Stimulated activated CD8-positive, alpha-beta memory T cell treated with anti-CD3 and anti-CD28 coated beads, Interleukin-2, amount 100 ng/mL, for 48 hours (primary cell): Measurements from ENCODE around the gene BICD1.
A peak's percentile ranks its signal among the peaks of the same experiment; 100 is the strongest.

Experiments used
- DNase-seq, 2 donors: peaks; one replicate each; pipeline ENCODE4 v3.0.0-alpha.2; 2020; ENCODE audit warnings: low read depth in 2 of 2

BICD1 gene

GRCh38 chr12:32344047-32344446 is 237.4 kb downstream of the BICD1 start:
- DNase-seq = no peak

DNA sequence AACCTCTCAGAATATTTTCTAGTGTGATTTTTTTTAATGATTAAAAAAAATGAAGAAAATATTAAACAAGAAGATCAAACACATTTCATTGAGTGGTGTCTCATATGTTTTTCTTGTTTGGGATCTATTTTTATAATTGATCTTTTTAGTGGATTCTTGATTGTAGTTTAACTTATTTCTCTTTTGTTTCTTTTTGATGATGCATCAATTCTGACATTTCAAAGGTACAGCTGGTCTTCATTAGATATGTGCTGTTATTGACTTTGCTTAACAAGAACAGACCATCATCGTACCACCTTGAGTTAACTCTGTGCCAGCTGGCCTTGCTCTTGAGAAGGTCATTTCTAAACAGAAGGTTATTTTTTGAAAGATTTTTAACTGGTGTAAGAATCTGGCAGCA is 246.9 kb downstream of the BICD1 start:
- no peak for DNase-seq

DNA sequence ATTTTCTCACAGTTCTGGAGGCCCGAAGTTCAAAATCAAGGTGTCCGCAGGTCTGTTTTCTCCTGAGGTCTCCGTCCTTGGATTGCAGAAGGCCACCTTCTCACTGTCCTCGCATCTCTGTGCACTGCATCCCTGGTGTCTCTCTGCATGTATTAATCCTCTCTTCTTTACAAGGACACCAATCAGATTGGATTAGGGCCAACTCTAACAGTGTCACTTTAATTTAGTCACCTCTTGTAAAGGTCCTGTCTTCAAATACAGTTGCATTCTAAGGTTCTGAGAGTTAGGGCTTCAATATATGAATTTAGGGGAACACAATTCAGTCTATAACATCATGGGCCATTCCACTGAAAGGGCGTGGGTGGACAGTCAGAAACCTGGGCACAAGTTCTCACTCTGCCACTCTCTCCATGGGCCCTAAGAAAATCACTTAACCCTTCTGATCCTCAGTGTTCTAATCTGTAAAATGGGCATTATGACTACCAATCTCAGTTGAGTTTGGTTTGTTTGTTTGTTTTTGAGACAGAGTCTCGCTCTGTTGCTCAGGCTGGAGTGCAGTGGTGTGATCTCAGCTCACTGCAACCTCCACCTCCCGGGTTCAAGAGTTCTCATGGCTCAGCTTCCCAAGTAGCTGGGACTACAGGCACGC is 251.1 kb downstream of the BICD1 start:
- DNase-seq = no peak

DNA sequence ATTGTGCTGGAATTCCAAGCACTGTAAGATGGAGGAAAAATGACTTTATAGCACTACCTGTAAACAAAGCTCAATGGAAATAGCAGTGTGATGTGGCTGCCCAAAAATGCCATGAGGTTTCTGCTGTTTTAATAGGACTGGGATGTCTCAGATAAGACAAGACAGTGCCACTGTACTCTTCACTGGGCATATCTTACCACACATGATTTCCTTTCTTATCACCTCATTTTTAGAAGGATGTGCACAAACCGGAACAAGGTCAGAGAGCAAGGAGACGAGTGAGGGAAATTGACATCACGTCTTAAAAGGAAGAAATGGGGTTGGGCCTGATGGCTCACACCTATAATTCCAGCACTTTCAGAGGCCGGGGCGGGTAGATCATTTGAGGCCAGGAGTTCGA is 254.3 kb downstream of the BICD1 start:
- DNase-seq = no peak

- no peak for DNase-seq
Observed at GRCh38 chr12:32362892-32363291, 256.2 kb downstream of the BICD1 start.

DNA sequence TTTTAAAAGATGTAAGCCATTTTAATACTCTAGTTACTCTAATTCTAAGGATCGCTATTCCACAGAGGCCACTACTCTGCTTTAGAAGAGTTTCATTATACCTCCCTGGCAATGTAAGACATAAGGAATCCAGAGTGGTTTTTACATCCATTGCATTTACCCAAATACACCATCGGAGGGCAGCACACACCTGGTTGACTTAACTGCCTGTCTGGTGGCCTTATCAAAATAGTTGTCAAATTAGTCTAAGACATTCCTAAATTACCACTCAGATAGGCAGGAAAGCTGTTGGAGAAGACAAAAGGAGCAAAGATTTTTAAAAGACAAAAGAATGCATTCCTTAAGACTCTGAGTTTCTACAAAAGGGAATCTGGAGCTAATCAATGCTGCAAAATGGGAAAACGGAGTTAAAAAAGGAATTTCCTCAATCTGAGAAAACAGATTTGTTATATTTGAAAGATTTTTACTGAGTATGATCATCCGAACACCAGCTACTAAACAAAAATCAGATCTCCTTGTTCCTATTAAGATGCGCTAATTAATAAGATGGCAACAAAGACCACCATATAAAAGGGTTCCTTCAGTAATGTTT is 258.9 kb downstream of the BICD1 start:
- DNase-seq = peak in 1 of 2 donors; percentile 2

DNA sequence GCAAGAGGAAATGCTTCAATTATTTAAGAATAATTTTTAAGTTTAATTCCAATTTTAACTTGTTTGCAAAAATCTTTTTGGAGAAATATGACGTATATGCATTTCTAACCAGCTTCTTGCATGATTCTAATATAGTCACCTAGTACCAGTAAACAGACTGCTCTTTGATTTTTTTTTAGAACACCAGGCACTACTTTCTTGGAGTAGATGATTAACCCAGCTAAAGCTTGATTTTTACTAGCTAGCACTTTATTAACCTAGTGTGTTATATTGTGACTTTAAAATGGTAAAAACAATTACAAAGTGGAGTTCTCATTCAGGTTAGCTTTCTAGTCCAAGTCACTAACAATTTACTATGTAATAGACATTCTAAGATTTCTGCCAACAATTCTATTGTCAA is 260.1 kb downstream of the BICD1 start:
- DNase-seq = no peak

DNA sequence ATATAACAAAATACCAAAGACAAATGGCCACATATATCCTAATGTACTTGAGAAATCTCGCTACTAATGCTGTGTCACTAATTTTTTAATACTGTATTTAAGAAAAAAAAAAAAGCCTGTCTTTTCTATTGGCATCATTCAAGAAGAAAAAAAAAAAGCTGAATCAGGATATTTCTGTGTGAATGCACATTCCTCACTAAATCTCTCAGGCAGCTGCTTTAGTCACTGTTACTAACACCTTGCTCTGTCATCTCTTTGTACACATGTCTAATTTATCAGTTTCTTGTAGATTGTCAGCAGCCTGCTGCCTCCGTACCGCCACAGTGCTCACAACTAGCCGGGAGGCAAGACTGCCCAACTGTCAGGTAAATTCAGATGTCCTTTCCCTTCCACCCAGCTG is 260.7 kb downstream of the BICD1 start:
- DNase-seq = no peak

DNA sequence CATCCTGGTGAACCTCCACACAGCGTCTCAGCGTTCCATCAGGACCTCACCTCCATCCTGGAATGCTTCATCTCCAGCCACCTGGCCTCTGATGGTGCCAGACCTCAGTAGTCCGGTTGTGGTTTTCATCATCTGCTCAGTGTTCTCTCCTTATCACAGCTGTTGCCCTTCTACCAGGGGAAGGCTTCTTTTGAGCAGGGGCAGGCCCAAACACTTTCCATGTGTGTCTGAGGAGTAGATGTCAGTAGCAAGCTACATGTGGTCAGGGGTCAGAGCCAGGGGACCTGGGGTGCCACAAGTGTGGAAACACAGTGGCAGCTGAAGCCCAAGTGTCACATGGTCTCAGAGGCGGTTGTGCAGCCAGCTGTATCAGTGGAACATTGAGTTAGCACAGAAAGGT is 262.6 kb downstream of the BICD1 start:
- no peak for DNase-seq

GRCh38 chr12:32377344-32378055 is 270.9 kb downstream of the BICD1 start:
- no peak for DNase-seq

DNA sequence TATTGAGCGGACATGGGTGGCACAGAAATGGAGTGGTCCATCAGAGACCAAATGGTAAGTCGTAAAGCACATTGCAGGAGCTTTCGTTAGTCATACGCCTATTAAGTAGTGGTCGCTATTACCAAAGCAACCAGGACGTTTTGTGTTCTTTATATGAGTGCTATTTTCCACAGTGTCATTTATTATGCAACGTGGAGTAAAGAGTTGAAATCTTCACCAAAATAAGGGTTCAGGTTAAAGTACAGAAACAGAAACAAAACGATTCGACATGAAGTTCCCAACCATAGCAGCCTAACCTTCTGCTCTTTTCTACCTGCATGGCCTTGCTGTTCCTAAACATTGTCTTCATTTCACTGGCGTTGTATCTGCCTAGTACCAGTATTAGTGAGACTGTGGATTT is 272.6 kb downstream of the BICD1 start:
- no peak for DNase-seq

DNA sequence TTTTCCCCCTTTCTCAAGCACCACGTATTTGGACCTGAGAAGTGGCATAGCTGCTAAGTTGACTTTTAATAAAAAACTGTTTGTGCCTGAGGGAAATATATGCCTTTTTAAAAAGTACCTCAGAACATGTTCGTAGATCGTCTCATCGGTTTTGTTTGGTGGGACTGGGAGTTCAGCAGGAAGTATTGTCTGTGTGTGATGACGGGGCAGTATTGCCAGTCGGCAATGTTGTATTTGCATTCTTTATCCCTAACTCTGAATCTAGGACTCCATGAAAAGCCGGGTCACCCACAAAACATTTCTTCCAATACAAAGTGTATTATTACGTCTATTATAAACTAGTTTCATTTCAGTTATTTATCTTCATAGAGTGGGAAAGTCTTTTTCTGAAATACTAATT is 273.0 kb downstream of the BICD1 start:
- DNase-seq = no peak

DNA sequence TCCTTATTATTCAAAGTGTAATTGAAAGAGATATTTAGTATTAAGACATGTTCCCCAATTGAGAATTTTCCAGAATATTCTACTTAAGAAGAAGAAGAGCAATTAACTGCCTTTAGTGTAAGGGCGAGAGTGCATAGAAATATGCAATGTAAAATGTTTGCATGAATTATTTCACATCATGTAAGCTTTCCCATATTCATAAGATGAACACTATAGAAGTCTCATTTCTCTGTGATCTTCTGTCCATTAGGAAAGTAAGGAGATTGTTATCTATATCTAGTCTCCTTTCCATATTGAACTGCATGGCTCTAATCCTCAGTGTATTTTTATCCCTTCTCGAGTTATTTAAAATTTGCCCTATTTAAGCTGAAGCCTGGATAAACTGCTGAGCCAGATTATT is 275.6 kb downstream of the BICD1 start:
- no peak for DNase-seq

DNA sequence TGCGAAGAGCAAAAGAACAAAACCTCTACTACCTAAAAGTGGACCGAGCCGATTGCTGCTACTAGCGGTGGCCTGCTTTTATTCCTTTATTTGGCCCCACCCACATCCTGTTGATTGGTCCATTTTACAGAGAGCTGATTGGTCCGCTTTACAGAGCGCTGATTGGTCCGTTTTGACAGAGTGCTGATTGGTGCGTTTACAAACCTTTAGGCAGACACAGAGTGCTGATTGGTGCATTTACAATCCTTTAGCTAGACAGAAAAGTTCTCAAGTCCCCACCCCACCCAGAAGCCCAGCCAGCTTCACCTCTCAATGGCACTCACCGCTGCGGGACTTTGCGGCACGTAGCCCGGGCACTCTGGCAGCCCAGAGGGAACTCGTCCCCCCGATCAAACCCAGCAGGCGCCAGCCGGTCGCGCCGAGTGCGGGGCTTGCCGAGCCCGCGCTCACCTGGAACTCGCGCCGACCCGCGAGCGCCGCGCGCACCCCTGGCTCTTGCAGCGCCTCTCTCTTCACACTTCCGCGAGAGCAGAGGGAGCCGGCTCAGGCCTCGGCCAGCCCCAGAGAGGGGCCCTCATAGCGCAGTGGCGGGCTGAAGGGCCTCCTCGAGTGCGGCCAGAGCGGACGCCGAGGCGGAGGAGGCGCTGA is 284.0 kb downstream of the BICD1 start:
- peak in 1 of 2 donors; percentile 4 for DNase-seq

DNA sequence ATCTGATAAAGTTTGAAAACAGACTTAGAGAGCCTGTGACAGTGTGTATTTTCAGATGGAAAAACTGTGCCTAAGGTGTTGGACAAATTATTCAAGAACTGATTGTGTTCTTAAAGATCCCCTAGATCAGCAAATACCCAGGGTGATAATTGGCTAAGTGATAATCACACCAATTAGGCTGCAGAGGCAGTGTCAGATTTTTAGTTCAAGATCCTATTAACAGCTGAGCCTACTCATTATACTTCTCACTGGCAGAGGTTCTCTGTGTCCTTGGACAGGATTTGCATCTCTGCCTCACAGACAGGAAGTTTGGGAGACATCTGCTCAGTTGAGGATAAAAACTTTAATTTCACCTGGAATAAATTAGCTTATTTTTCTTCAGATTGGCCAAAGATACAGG is 288.4 kb downstream of the BICD1 start:
- DNase-seq = no peak

- DNase-seq = no peak
Observed at GRCh38 chr12:32397696-32398095, 291.0 kb downstream of the BICD1 start.

GRCh38 chr12:32398181-32398580 is 291.5 kb downstream of the BICD1 start:
- no peak for DNase-seq

GRCh38 chr12:32398816-32399369 is 292.2 kb downstream of the BICD1 start:
- DNase-seq = no peak

GRCh38 chr12:32399370-32400113 is 292.9 kb downstream of the BICD1 start, which contains the start of gene FGD4:
FGD4 (plus strand) TSS chr12:32399558.
- DNase-seq = peak; percentile 33 to 40

- DNase-seq = no peak
Observed at GRCh38 chr12:32400114-32400672, 293.5 kb downstream of the BICD1 start.

DNA sequence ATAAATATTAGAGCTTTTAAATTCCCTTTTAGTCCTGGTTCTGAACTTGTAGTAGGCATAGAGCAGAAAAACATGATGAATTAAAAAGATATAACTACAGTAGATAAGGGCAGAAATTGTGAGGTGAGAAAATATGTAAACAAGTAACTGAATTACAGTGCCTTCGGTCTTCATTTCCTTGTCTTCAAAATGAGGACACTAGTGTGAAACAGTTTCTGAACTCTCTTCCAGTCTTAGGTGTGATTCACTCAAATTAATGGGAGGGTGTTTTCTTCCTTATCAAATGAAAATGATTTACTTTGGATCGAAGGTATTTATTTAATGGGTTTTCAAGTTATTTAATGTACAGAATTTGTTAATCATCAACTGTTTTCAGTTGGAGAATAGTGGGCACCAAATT is 294.2 kb downstream of the BICD1 start:
- DNase-seq = no peak
